GM12801 (cell line): ENCODE measurements around the gene FMNL2.

Experiments used
- TF ChIP-seq, protein P1 (sequence below): IDR thresholded peaks from one replicate; pipeline ENCODE4 v1.5.1; 2011; ENCODE audit warnings: control low read depth; ENCODE audit not compliant: insufficient read length; ENCODE audit errors: extremely low read depth

FMNL2 gene

DNA sequence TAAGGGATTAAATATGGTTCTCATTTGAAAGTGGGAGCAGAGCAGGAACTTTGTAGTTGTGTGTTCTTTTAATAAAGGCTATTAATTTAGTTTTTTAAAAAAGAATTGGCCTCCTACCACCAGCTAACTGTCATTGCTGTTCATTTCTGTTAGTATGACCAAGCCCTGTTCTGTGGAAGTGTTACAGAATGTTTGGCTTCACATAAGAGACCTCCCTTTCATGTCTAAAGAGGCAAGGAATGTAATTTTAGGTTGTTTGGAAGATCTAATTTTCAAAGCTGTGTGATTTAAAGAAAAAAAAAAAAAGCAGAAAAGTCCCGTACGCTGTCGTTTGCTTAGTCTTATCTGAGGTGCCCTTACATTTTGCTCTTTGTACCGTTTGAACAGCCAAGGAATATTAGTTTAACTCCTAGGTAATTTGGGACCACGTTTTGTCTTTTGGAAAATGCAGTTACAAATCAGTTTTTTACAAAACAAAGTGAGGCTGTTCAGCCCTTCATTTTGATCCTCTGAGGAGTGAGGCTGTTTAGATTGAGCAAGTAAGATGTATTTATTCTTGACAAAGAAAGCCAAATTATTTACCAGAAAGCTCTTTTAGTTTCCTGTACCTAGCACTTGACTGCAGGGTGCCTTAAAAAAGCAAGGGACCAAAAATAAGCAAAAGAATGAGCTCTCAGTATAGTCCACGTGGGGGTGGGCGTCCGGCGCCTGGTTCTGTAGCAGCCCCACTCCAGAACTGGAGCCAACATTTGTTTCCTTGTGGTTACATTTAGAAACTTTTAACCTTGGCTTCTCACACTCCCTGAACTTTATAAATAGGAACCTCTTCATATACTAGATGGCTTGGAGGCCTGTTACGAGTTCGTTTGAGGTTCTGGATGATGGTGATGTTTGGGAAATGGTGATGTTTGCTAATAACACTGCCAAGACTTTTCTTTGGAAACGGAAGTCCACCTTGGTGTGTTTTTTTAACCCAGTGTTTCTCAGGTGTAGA is 136.2 kb downstream of the FMNL2 start:
- TF ChIP-seq, protein P1, sequence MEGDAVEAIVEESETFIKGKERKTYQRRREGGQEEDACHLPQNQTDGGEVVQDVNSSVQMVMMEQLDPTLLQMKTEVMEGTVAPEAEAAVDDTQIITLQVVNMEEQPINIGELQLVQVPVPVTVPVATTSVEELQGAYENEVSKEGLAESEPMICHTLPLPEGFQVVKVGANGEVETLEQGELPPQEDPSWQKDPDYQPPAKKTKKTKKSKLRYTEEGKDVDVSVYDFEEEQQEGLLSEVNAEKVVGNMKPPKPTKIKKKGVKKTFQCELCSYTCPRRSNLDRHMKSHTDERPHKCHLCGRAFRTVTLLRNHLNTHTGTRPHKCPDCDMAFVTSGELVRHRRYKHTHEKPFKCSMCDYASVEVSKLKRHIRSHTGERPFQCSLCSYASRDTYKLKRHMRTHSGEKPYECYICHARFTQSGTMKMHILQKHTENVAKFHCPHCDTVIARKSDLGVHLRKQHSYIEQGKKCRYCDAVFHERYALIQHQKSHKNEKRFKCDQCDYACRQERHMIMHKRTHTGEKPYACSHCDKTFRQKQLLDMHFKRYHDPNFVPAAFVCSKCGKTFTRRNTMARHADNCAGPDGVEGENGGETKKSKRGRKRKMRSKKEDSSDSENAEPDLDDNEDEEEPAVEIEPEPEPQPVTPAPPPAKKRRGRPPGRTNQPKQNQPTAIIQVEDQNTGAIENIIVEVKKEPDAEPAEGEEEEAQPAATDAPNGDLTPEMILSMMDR: no peak

GRCh38 chr2:152472481-152472887 is 137.5 kb downstream of the FMNL2 start:
- TF ChIP-seq, protein P1: no peak

- TF ChIP-seq, protein P1: no peak
Measured at GRCh38 chr2:152473151-152473857, 138.3 kb downstream of the FMNL2 start.

DNA sequence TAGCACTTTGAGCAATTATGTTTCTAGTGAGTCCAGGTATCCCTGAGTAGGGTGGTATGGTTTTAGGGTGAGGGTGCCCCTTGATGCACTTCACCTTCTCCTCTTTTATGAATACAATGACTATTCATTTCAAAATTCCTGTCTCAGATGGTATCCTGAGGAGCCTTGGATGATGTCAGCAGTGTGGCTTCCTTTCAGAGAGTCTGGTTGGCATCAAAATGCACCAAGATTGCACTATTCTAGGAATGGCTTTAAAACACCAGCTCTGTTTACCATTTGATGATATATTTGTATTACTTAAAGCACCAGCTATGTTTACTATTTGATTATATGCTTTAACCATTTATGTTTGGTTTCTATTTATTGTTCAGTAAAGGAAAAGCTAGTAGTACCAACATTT is 141.0 kb downstream of the FMNL2 start:
- TF ChIP-seq, protein P1: no peak

GRCh38 chr2:152477347-152478092 is 142.5 kb downstream of the FMNL2 start:
- TF ChIP-seq, protein P1: no peak

DNA sequence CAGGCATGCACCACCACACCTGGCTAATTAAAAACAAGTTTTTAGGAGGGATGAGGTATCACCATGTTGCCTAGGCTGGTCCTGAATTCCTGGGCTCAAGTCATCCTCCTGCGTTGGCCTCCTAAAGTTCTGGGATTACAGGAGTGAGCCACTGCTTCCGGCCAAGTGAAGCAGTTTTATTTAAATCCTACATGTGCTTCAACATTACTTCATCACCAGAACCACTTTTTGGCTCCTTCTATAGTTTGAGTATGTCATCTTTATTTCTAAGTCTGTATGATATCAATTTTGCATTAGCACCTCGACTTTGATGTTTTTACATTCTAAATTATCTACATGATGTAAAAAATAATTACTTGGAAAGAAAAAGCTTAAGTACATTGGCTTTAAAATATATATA is 144.3 kb downstream of the FMNL2 start:
- TF ChIP-seq, protein P1: no peak
